ENCODE data around the gene NXPH2.

- no peak for TF ChIP-seq POLR2A (IDR thresholded peaks at IDR 0.05; ENCODE audit: low read depth, low read length)
- TF ChIP-seq, protein P1, sequence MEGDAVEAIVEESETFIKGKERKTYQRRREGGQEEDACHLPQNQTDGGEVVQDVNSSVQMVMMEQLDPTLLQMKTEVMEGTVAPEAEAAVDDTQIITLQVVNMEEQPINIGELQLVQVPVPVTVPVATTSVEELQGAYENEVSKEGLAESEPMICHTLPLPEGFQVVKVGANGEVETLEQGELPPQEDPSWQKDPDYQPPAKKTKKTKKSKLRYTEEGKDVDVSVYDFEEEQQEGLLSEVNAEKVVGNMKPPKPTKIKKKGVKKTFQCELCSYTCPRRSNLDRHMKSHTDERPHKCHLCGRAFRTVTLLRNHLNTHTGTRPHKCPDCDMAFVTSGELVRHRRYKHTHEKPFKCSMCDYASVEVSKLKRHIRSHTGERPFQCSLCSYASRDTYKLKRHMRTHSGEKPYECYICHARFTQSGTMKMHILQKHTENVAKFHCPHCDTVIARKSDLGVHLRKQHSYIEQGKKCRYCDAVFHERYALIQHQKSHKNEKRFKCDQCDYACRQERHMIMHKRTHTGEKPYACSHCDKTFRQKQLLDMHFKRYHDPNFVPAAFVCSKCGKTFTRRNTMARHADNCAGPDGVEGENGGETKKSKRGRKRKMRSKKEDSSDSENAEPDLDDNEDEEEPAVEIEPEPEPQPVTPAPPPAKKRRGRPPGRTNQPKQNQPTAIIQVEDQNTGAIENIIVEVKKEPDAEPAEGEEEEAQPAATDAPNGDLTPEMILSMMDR (IDR thresholded peaks at IDR 0.05; ENCODE audit: extremely low read depth in 1 of 2, insufficient read depth in 1 of 2, low read depth in 1 of 2, low read length in 2 of 2) = no peak
- no peak for TF ChIP-seq POLR2AphosphoS5 (IDR thresholded peaks at IDR 0.05; ENCODE audit: insufficient read depth, low read depth, low read length)
- no peak for TF ChIP-seq EZH2 (IDR thresholded peaks at IDR 0.05; ENCODE audit: borderline replicate concordance, low read depth, low read length, severe bottlenecking)
- no peak for TF ChIP-seq GATA2 (IDR thresholded peaks at IDR 0.05; ENCODE audit: insufficient read depth, insufficient read length, low read depth, low read length)
- TF ChIP-seq JUN (IDR thresholded peaks at IDR 0.05; ENCODE audit: borderline replicate concordance, insufficient read depth, insufficient read length, low read depth) = no peak
- TF ChIP-seq MAX (IDR thresholded peaks at IDR 0.05; ENCODE audit: insufficient read depth, insufficient read length) = no peak
- no peak for TF ChIP-seq MYC (IDR thresholded peaks at IDR 0.05; ENCODE audit: low read depth, low read length)
Measured at GRCh38 chr2:138763971-138764370, 16.2 kb downstream of the NXPH2 start.

Data from endothelial cell of umbilical vein (primary cell).